Neural cell (in vitro differentiated cells): Measurements from ENCODE around the gene RPN1. TPM values are rescaled to one million over a fixed set of nuclear protein-coding genes. Genes with fewer than 3 reads are reported as not detected.
"Not testable (repeated sequence)": the region's sequence is repeated elsewhere in the genome, so short reads cannot be mapped to it uniquely, and the experiment has no call there.

Experiments used
- H2AFZ ChIP-seq: fragments of 200-600, 300-800 bp; sonication (generic), shearing (Covaris generic); 2 replicates; pipeline ENCODE4 v1.6.0; 2014; ENCODE audit warnings: low read depth, mild to moderate bottlenecking, antibody characterized with exemption, low read length, moderate library complexity
- H3F3A ChIP-seq: fragments of 200-600 bp; shearing (Covaris generic); 2 replicates; pipeline ENCODE4 v1.6.1; 2016; ENCODE audit warnings: mild to moderate bottlenecking, moderate library complexity, mixed read lengths, antibody characterized with exemption, low read length; ENCODE audit not compliant: insufficient read depth, poor library complexity, severe bottlenecking
- H3K27ac ChIP-seq: fragments of 200-600, 300-800 bp; sonication (generic), shearing (Covaris generic); 2 replicates; pipeline ENCODE4 v1.5.1; 2014; ENCODE audit warnings: mild to moderate bottlenecking, low read length, moderate library complexity
- H3K27me3 ChIP-seq: fragments of 300-800, 200-600 bp; sonication (generic), shearing (Covaris generic); 2 replicates; pipeline ENCODE4 v1.6.0; 2014; ENCODE audit warnings: mild to moderate bottlenecking, low read depth, low read length, moderate library complexity; ENCODE audit not compliant: insufficient read depth
- H3K36me3 ChIP-seq: fragments of 300-800, 200-600 bp; sonication (generic), shearing (Covaris generic); 2 replicates; pipeline ENCODE4 v1.5.1; 2014; ENCODE audit warnings: mild to moderate bottlenecking, antibody characterized with exemption, low read length, moderate library complexity; ENCODE audit not compliant: insufficient read depth
- H3K4me2 ChIP-seq: fragments of 300-800, 200-600 bp; sonication (generic), shearing (Covaris generic); 2 replicates; pipeline ENCODE4 v1.6.0; 2014; ENCODE audit warnings: mild to moderate bottlenecking, low read length
- H3K4me3 ChIP-seq: fragments of 300-800, 200-600 bp; sonication (generic), shearing (Covaris generic); 2 replicates; pipeline ENCODE4 v1.5.1; 2014; ENCODE audit warnings: mild to moderate bottlenecking, low read length, moderate library complexity
- H3K79me2 ChIP-seq: fragments of 200-600 bp; shearing (Covaris generic); replicated peaks from 2 replicates; pipeline ENCODE4 v1.6.0; 2014; ENCODE audit warnings: mild to moderate bottlenecking, low read length, moderate library complexity; ENCODE audit not compliant: insufficient read depth
- H3K9ac ChIP-seq: fragments of 300-800, 200-600 bp; sonication (generic), shearing (Covaris generic); 2 replicates; pipeline ENCODE4 v1.6.1; 2016; ENCODE audit warnings: mild to moderate bottlenecking, low read length, mixed read lengths
- H3K9me2 ChIP-seq: fragments of 200-600 bp; shearing (Covaris generic); 2 replicates; pipeline ENCODE4 v1.6.1; 2016; ENCODE audit warnings: mild to moderate bottlenecking, low read length, mixed read lengths; ENCODE audit not compliant: insufficient read depth
- H3K9me3 ChIP-seq: fragments of 200-600, 300-800 bp; sonication (generic), shearing (Covaris generic); 2 replicates; pipeline ENCODE4 v1.6.1; 2016; ENCODE audit warnings: mild to moderate bottlenecking, mixed run types, low read length, moderate library complexity, mixed read lengths
- H4K20me1 ChIP-seq: fragments of 200-600 bp; shearing (Covaris generic); 2 replicates; pipeline ENCODE4 v1.6.1; 2016; ENCODE audit warnings: mild to moderate bottlenecking, mixed run types; ENCODE audit not compliant: insufficient read depth
- CTCF ChIP-seq: fragments of 450-650 bp; IDR thresholded peaks from 2 replicates; pipeline ENCODE4 v1.5.1; 2014; ENCODE audit warnings: antibody characterized with exemption, mild to moderate bottlenecking, moderate library complexity; ENCODE audit not compliant: poor library complexity, severe bottlenecking
- EP300 ChIP-seq: fragments of 450-650 bp; conservative IDR thresholded peaks from 2 replicates; pipeline ENCODE4 v1.6.1; 2014; ENCODE audit warnings: antibody characterized with exemption, mild to moderate bottlenecking, moderate library complexity; ENCODE audit not compliant: poor library complexity, severe bottlenecking
- EZH2 ChIP-seq: fragments of 200-600, 300-800 bp; shearing (Covaris generic), sonication (generic); IDR thresholded peaks from 2 replicates; pipeline ENCODE4 v1.6.1; 2014; ENCODE audit warnings: antibody characterized with exemption, low read length, borderline replicate concordance, mild to moderate bottlenecking; ENCODE audit not compliant: insufficient read depth, poor library complexity, severe bottlenecking
- MXI1 ChIP-seq: fragments of 450-650 bp; conservative IDR thresholded peaks from 2 replicates; pipeline ENCODE4 v1.6.1; 2014; ENCODE audit warnings: antibody characterized with exemption, mild to moderate bottlenecking; ENCODE audit not compliant: poor library complexity, severe bottlenecking
- POLR2AphosphoS5 ChIP-seq: IDR thresholded peaks from 2 replicates; pipeline ENCODE4 v1.6.1; 2012
- RAD21 ChIP-seq: fragments of 450-650 bp; conservative IDR thresholded peaks from 2 replicates; pipeline ENCODE4 v1.6.1; 2014; ENCODE audit warnings: antibody characterized with exemption, mild to moderate bottlenecking, moderate library complexity
- REST ChIP-seq: IDR thresholded peaks from 2 replicates; pipeline ENCODE4 v1.6.1; 2012; ENCODE audit warnings: borderline replicate concordance
- SMC3 ChIP-seq: fragments of 450-650 bp; conservative IDR thresholded peaks from 2 replicates; pipeline ENCODE4 v1.6.1; 2014; ENCODE audit warnings: antibody characterized with exemption, mild to moderate bottlenecking, moderate library complexity; ENCODE audit not compliant: poor library complexity
- TAF1 ChIP-seq: IDR thresholded peaks from 2 replicates; pipeline ENCODE4 v1.6.1; 2012; ENCODE audit warnings: low read depth
- polyA plus RNA-seq: library from polyadenylated mRNA; depleted of rRNA; stranded (reverse); fragments of >200 nt; gene quantifications from 2 replicates; pipeline ENCODE4 v1.2.3, GENCODE V29; 2014

RPN1 gene
- polyA plus RNA-seq, 1 donor from 2014 or later = 201 TPM

GRCh38 chr3:128587391-128587790, 63.2 kb downstream of the RPN1 start:
- H3K9ac ChIP-seq = no peak overlapping the region
- TF ChIP-seq REST = no peak
- no peak overlapping the region for H3K27ac ChIP-seq
- no peak overlapping the region for H3K4me2 ChIP-seq
- H3K4me3 ChIP-seq = no peak overlapping the region
- H3K79me2 ChIP-seq = no peaks in the 10 kb centered on the region
- H3K9me3 ChIP-seq = no peaks in the 10 kb centered on the region
- H3F3A ChIP-seq = no peaks in the 10 kb centered on the region
- H3K36me3 ChIP-seq = no peaks in the 10 kb centered on the region
- H2AFZ ChIP-seq = no peak overlapping the region
- no peaks in the 10 kb centered on the region for H3K27me3 ChIP-seq
- H3K9me2 ChIP-seq = no peaks in the 10 kb centered on the region
- no peaks in the 10 kb centered on the region for H4K20me1 ChIP-seq

GRCh38 chr3:128586932-128587331, 63.7 kb downstream of the RPN1 start:
- not testable (repeated sequence) for H2AFZ ChIP-seq, H3K4me2 ChIP-seq, H3K79me2 ChIP-seq, H3K4me3 ChIP-seq, H3K27ac ChIP-seq, H3K9me3 ChIP-seq, H3F3A ChIP-seq, H4K20me1 ChIP-seq, H3K27me3 ChIP-seq, H3K36me3 ChIP-seq, H3K9me2 ChIP-seq, H3K9ac ChIP-seq

- not testable (repeated sequence) for H4K20me1 ChIP-seq, H3K27ac ChIP-seq, H2AFZ ChIP-seq, H3K79me2 ChIP-seq, H3K9me3 ChIP-seq, H3K9me2 ChIP-seq, H3K4me2 ChIP-seq, H3K27me3 ChIP-seq, H3K9ac ChIP-seq, H3K4me3 ChIP-seq, H3F3A ChIP-seq, H3K36me3 ChIP-seq
Measured at GRCh38 chr3:128586391-128586790, 64.2 kb downstream of the RPN1 start.

GRCh38 chr3:128585974-128586373, 64.6 kb downstream of the RPN1 start:
- H3K79me2 ChIP-seq = no peaks in the 10 kb centered on the region
- H3F3A ChIP-seq = no peaks in the 10 kb centered on the region
- no peak overlapping the region for H3K4me3 ChIP-seq
- H3K36me3 ChIP-seq = no peaks in the 10 kb centered on the region
- no peaks in the 10 kb centered on the region for H4K20me1 ChIP-seq
- no peaks in the 10 kb centered on the region for H3K27me3 ChIP-seq
- no peak overlapping the region for H2AFZ ChIP-seq
- no peaks in the 10 kb centered on the region for H3K9me2 ChIP-seq
- H3K9ac ChIP-seq = no peak overlapping the region
- H3K4me2 ChIP-seq = no peak overlapping the region
- no peak overlapping the region for H3K27ac ChIP-seq
- H3K9me3 ChIP-seq = no peaks in the 10 kb centered on the region
- no peak for TF ChIP-seq SMC3
- TF ChIP-seq EZH2 = no peak
- TF ChIP-seq RAD21 = no peak
- TF ChIP-seq MXI1 = no peak
- TF ChIP-seq TAF1 = no peak
- no peak for TF ChIP-seq REST
- TF ChIP-seq POLR2AphosphoS5 = no peak
- TF ChIP-seq EP300 = no peak
- TF ChIP-seq CTCF = no peak
